KMS-11 (cell line): ENCODE measurements around the gene FAM13C.
A peak's percentile ranks its signal among the peaks of the same experiment; 100 is the strongest.
"Not testable (repeated sequence)": the region's sequence is repeated elsewhere in the genome, so short reads cannot be mapped to it uniquely, and the experiment has no call there.

Experiments used
- H2AFZ ChIP-seq: fragments of 200-600 bp; sonication (generic); 2 replicates; pipeline ENCODE4 v1.6.1; 2016; ENCODE audit warnings: antibody characterized with exemption, mixed run types, low read depth
- H3K27ac ChIP-seq: fragments of 200-600 bp; sonication (generic); 2 replicates; pipeline ENCODE4 v1.6.1; 2016; ENCODE audit warnings: mild to moderate bottlenecking, mixed run types
- H3K27me3 ChIP-seq: fragments of 200-600 bp; sonication (generic); 2 replicates; pipeline ENCODE4 v1.6.1; 2017; ENCODE audit warnings: mild to moderate bottlenecking, low read depth, mixed run types, moderate library complexity; ENCODE audit not compliant: insufficient read depth
- H3K36me3 ChIP-seq: fragments of 200-600 bp; sonication (generic); 2 replicates; pipeline ENCODE4 v1.6.1; 2017; ENCODE audit warnings: mild to moderate bottlenecking, mixed run types; ENCODE audit not compliant: insufficient read depth
- H3K4me1 ChIP-seq: fragments of 200-600 bp; sonication (generic); 2 replicates; pipeline ENCODE4 v1.6.1; 2016; ENCODE audit warnings: mild to moderate bottlenecking, low read depth, mixed run types; ENCODE audit not compliant: poor library complexity, severe bottlenecking
- H3K4me2 ChIP-seq: fragments of 200-600 bp; sonication (generic); 2 replicates; pipeline ENCODE4 v1.7.0; 2016; ENCODE audit warnings: mild to moderate bottlenecking, mixed run types
- H3K4me3 ChIP-seq: fragments of 200-600 bp; sonication (generic); IDR thresholded peaks from 2 replicates; pipeline ENCODE4 v1.6.1; 2017; ENCODE audit warnings: low read depth, low read length, mixed read lengths; ENCODE audit not compliant: insufficient read depth
- H3K79me2 ChIP-seq: fragments of 200-600 bp; sonication (generic); 2 replicates; pipeline ENCODE4 v1.6.1; 2016; ENCODE audit warnings: low read depth, mixed run types; ENCODE audit not compliant: insufficient read depth
- H3K9ac ChIP-seq: fragments of 200-600 bp; sonication (generic); 2 replicates; pipeline ENCODE4 v1.6.1; 2016; ENCODE audit warnings: mild to moderate bottlenecking, mixed run types
- H4K20me1 ChIP-seq: fragments of 200-600 bp; sonication (generic); 2 replicates; pipeline ENCODE4 v1.6.1; 2016; ENCODE audit warnings: mild to moderate bottlenecking, mixed run types; ENCODE audit not compliant: insufficient read depth
- TF ChIP-seq, protein P1 (sequence below): fragments of 200-600 bp; sonication (generic); conservative IDR thresholded peaks from 2 replicates; pipeline ENCODE4 v1.6.1; 2017; ENCODE audit warnings: low read depth, mild to moderate bottlenecking, antibody characterized with exemption, low read length, moderate library complexity, mixed read lengths

The FAM13C gene

DNA sequence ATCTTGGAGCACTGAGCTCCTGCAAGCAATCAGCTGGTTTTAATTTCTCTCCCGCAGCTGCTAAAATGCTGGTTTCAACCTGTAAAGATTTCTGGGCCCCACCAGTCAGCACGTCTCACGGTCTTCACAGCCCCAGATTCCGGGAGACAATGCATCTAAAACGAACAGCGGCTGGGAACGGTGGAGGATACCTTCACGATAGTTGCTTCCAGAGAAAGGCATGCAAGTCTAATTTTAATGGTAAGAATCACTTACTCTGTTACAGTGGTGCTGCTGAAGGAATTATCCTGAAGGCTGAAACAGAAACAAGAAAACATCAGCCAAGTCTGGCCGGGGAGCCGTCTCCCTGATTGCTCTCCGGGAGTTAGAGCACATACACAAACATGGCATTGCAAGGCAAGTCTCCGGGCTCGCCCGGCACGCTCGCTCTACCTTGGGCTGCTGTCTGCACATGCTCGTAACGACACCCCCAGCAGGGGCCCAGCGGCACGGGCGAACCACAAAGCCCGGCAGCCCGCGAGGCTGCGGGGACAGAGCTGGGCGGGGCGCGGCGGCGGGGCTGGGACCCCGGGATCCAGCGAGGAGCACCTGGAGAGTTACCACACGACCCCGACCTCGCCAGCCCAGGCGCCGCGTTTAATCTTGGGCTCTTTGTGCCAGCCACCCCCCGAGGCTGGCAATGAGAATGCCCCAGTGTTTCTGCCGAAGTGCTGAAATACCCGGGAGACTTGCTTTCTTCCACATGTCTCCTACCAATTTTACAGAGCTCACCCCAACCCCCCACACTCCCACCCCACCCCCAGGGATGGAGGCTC is at the start of gene FAM13C:
Gene FAM13C (minus strand): TSS at position 406 of the 815 bp plus-strand sequence. CDS start 89 bp downstream, at position 317.
- Histone ChIP-seq H3K27ac (no peak within 1 kb of the TSS), H3K36me3 (no peaks in the 10 kb centered on the region), H3K27me3 (no peaks in the 10 kb centered on the region), H3K4me1 (peaks cover 9% of the 10 kb centered on the region), H3K4me3 (no peak within 1 kb of the TSS), H3K79me2 (no peaks in the 10 kb centered on the region), H4K20me1 (no peaks in the 10 kb centered on the region), H3K4me2 (peak within 1 kb of the TSS; percentile 60), H2AFZ (peak within 1 kb of the TSS; percentile 64), H3K9ac (peak within 1 kb of the TSS; percentile 51; the same call in 1 of the 2 replicates)
- TF ChIP-seq, protein P1, sequence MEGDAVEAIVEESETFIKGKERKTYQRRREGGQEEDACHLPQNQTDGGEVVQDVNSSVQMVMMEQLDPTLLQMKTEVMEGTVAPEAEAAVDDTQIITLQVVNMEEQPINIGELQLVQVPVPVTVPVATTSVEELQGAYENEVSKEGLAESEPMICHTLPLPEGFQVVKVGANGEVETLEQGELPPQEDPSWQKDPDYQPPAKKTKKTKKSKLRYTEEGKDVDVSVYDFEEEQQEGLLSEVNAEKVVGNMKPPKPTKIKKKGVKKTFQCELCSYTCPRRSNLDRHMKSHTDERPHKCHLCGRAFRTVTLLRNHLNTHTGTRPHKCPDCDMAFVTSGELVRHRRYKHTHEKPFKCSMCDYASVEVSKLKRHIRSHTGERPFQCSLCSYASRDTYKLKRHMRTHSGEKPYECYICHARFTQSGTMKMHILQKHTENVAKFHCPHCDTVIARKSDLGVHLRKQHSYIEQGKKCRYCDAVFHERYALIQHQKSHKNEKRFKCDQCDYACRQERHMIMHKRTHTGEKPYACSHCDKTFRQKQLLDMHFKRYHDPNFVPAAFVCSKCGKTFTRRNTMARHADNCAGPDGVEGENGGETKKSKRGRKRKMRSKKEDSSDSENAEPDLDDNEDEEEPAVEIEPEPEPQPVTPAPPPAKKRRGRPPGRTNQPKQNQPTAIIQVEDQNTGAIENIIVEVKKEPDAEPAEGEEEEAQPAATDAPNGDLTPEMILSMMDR: no peak

DNA sequence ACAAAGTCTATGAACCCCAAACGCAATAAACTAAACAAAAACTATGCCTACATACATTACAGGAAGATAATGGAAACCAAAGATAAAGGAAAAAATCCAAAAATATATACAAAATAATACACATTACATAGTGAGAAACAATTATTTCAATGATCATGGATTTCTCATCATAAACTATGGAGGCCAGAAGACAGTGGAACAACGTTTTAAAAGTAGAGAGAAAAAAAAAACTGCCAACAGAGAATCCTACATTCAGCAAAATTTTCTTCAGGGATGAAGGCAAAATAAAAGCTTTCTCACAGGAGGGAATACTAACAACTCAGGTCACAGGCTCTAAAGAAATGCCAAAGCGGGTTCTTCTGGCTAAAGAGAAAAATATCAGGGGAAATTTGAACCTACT is 42.9 kb upstream of the FAM13C start:
- TF ChIP-seq, protein P1: no peak
- Histone ChIP-seq H3K4me2 (no peak overlapping the region), H4K20me1 (no peaks in the 10 kb centered on the region), H3K27ac (no peak overlapping the region), H3K36me3 (no peaks in the 10 kb centered on the region), H3K4me1 (no peaks in the 10 kb centered on the region), H3K79me2 (no peaks in the 10 kb centered on the region), H3K27me3 (no peaks in the 10 kb centered on the region), H3K4me3 (no peak overlapping the region), H2AFZ (no peak overlapping the region), H3K9ac (no peak overlapping the region)

DNA sequence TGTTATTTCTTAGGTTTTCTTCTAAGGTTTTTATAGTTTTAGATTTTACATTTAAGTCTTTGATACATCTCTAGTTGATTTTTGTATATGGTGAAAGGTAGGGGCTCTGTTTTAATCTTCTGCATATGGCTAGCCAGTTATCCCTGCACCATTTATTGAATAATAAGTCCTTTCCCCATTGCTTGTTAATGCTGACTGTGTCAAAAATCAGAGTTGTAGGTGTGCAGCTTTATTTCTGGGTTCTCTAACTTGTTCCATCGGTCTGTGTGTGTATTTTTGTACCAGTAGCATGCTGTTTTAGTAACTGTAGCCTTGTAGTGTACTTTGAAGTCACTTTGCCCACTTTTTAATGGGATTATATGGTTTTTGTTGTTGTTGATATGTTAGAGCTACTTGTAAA is 37.9 kb upstream of the FAM13C start:
- H3K27ac ChIP-seq: no peak overlapping the region
- H3K9ac ChIP-seq: no peak overlapping the region
- no peaks in the 10 kb centered on the region for H3K27me3 ChIP-seq
- no peaks in the 10 kb centered on the region for H3K36me3 ChIP-seq
- no peaks in the 10 kb centered on the region for H4K20me1 ChIP-seq
- H3K4me2 ChIP-seq: no peak overlapping the region
- no peak overlapping the region for H2AFZ ChIP-seq
- H3K4me1 ChIP-seq: no peaks in the 10 kb centered on the region
- TF ChIP-seq, protein P1: no peak
- no peaks in the 10 kb centered on the region for H3K79me2 ChIP-seq
- no peak overlapping the region for H3K4me3 ChIP-seq

DNA sequence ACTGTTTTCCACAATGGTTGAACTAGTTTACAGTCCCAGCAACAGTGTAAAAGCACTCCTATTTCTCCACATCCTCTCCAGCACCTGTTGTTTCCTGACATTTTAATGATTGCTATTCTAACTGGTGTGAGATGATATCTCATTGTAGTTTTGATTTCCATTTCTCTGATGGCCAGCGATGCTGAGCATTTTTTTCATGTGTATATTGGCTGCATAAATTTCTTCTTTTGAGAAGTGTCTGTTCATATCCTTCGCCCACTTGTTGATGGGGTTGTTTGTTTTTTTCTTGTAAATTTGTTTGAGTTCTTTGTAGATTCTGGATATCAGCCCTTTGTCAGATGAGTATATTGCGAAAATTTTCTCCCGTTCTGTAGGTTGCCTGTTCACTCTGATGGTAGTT is 37.0 kb upstream of the FAM13C start:
- H3K4me3 ChIP-seq, H3K4me1 ChIP-seq, H3K27me3 ChIP-seq, H2AFZ ChIP-seq, H3K36me3 ChIP-seq, H3K79me2 ChIP-seq, H4K20me1 ChIP-seq, H3K4me2 ChIP-seq, H3K9ac ChIP-seq, H3K27ac ChIP-seq: not testable (repeated sequence)

DNA sequence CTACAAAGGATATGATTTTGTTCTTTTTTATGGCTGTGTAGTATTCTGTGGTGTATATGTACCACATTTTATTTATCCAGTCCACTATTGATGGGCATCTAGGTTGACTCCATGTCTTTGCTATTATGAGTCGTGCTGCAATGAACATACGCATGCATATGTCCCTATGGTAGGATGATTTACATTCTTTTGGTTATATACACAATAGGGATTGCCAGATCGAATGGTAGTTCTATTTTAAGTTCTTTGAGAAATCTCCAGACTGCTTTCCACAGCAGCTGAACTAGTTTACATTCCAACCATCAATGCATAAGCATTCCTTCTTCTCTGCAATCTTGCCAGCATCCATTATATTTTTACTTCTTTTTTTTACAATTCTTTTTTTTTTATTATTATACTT is 35.6 kb upstream of the FAM13C start:
- H3K27ac ChIP-seq: no peak overlapping the region
- no peaks in the 10 kb centered on the region for H3K27me3 ChIP-seq
- no peaks in the 10 kb centered on the region for H3K36me3 ChIP-seq
- H4K20me1 ChIP-seq: no peaks in the 10 kb centered on the region
- H2AFZ ChIP-seq: no peak overlapping the region
- no peaks in the 10 kb centered on the region for H3K4me1 ChIP-seq
- no peak overlapping the region for H3K9ac ChIP-seq
- no peak overlapping the region for H3K4me2 ChIP-seq
- TF ChIP-seq, protein P1: no peak
- H3K4me3 ChIP-seq: no peak overlapping the region
- H3K79me2 ChIP-seq: no peaks in the 10 kb centered on the region
